Keratinocyte (primary cell): ENCODE results near the gene KIZ. TPM values are rescaled to one million over a fixed set of nuclear protein-coding genes. Genes with fewer than 3 reads are reported as not detected.

Experiments used
- DNase-seq: peaks from one replicate; pipeline ENCODE4 v3.0.0-alpha.2; 2011; ENCODE audit warnings: low read depth, missing footprints, low spot score
- FAIRE-seq: peaks from 2 replicates; lab custom pipeline; 2011; peaks lifted over from hg19 to GRCh38; lab: Jason Lieb, UNC
- H2AFZ ChIP-seq: 2 replicates; pipeline ENCODE4 v1.6.0; 2012; ENCODE audit warnings: low read length, control low read depth, inconsistent platforms; ENCODE audit not compliant: control insufficient read depth
- H3K27ac ChIP-seq: 2 replicates; pipeline ENCODE4 v1.5.1; 2011; ENCODE audit warnings: low read length; ENCODE audit not compliant: control insufficient read depth, insufficient read depth
- H3K27me3 ChIP-seq: 3 replicates; pipeline ENCODE4 v1.6.0; 2011; ENCODE audit warnings: low read length; ENCODE audit not compliant: control insufficient read depth, insufficient read depth; ENCODE audit errors: extremely low read depth
- H3K36me3 ChIP-seq, 2 experiments: 2 replicates in 1 of 2; 3 replicates in 1 of 2; pipeline ENCODE4 v1.5.1; 2011; ENCODE audit warnings: low read length in 2 of 2, mild to moderate bottlenecking in 1 of 2; ENCODE audit not compliant: control insufficient read depth in 2 of 2, insufficient read depth in 2 of 2; ENCODE audit errors: extremely low read depth in 1 of 2
- H3K4me1 ChIP-seq: 3 replicates; pipeline ENCODE4 v1.5.1; 2011; ENCODE audit warnings: low read length; ENCODE audit not compliant: control insufficient read depth, insufficient read depth; ENCODE audit errors: extremely low read depth
- H3K4me2 ChIP-seq: 3 replicates; pipeline ENCODE4 v1.6.0; 2011; ENCODE audit warnings: low read depth, low read length; ENCODE audit not compliant: control insufficient read depth, insufficient read depth; ENCODE audit errors: extremely low read depth
- H3K4me3 ChIP-seq, 3 experiments: fragments of 200-600 bp in 1 of 3; sonication (generic) in 1 of 3; 2 replicates in 2 of 3; 3 replicates in 1 of 3; pipeline ENCODE4 v1.5.1; 2011 to 2016; ENCODE audit warnings: low read length in 3 of 3, mild to moderate bottlenecking in 3 of 3, control low read depth in 2 of 3, inconsistent platforms in 1 of 3, low read depth in 1 of 3, mixed read lengths in 1 of 3, mixed run types in 1 of 3, moderate library complexity in 1 of 3; ENCODE audit not compliant: control insufficient read depth in 2 of 3, insufficient read depth in 2 of 3; ENCODE audit errors: extremely low read depth in 1 of 3
- H3K79me2 ChIP-seq: 2 replicates; pipeline ENCODE4 v1.6.0; 2012; ENCODE audit warnings: low read length; ENCODE audit not compliant: control insufficient read depth, insufficient read depth
- H3K9ac ChIP-seq: 3 replicates; pipeline ENCODE4 v1.6.0; 2011; ENCODE audit warnings: low read length; ENCODE audit not compliant: control insufficient read depth, insufficient read depth; ENCODE audit errors: extremely low read depth
- H3K9me1 ChIP-seq: 3 replicates; pipeline ENCODE4 v1.6.0; 2011; ENCODE audit warnings: low read length; ENCODE audit not compliant: control insufficient read depth, insufficient read depth; ENCODE audit errors: extremely low read depth
- H3K9me3 ChIP-seq: 2 replicates; pipeline ENCODE4 v1.5.1; 2012; ENCODE audit warnings: low read depth, low read length; ENCODE audit not compliant: control insufficient read depth
- H4K20me1 ChIP-seq: 3 replicates; pipeline ENCODE4 v1.6.0; 2011; ENCODE audit warnings: low read length; ENCODE audit not compliant: control insufficient read depth, insufficient read depth; ENCODE audit errors: extremely low read depth
- EZH2 ChIP-seq: IDR thresholded peaks from one replicate; pipeline ENCODE4 v1.6.1; 2012; ENCODE audit warnings: inconsistent platforms, mild to moderate bottlenecking, low read length, moderate library complexity
- dilution Hi-C: fragments of 300-500 bp; cut with MboI; formaldehyde crosslinking; loops from one replicate; pipeline ENCODE4 v1.7.0; 2020; ENCODE audit warnings: low sequenced_read_pairs; ENCODE audit not compliant: extremely low pct_ligation_motif_present
- polyA plus RNA-seq, 5 experiments: library from polyadenylated mRNA; depleted of rRNA in 3 of 5; stranded (reverse) in 3 of 5; stranded (forward) in 1 of 5; unstranded in 1 of 5; fragments of >200 nt; gene quantifications; 1 replicate in 1 of 5; 2 replicates in 3 of 5; 3 replicates in 1 of 5; pipeline versions ENCODE4 v1.2.1 to v1.2.3, GENCODE V29; 2011 to 2012; ENCODE audit warnings: missing spikeins in 2 of 5, low read depth in 1 of 5, low replicate concordance in 1 of 5
- TF ChIP-seq, protein P1 (sequence below), 3 experiments: IDR thresholded peaks in 1 of 3; conservative IDR thresholded peaks in 1 of 3; optimal IDR thresholded peaks in 1 of 3; 2 replicates in 2 of 3; 3 replicates in 1 of 3; pipeline versions ENCODE3 to v1.5.1; 2011; ENCODE audit warnings: low read length in 3 of 3, mild to moderate bottlenecking in 3 of 3, moderate library complexity in 2 of 3, control low read depth in 1 of 3, inconsistent platforms in 1 of 3; ENCODE audit not compliant: insufficient read depth in 2 of 3; ENCODE audit errors: extremely low read depth in 1 of 3

The KIZ gene
- polyA plus RNA-seq, 1 donor (not counting 4 experiments of a cell fraction or from before 2014, with no cell fraction given): 21.3 TPM

GRCh38 chr20:21111416-21111815 lies 14.5 kb upstream of the KIZ start:
- TF ChIP-seq, protein P1, sequence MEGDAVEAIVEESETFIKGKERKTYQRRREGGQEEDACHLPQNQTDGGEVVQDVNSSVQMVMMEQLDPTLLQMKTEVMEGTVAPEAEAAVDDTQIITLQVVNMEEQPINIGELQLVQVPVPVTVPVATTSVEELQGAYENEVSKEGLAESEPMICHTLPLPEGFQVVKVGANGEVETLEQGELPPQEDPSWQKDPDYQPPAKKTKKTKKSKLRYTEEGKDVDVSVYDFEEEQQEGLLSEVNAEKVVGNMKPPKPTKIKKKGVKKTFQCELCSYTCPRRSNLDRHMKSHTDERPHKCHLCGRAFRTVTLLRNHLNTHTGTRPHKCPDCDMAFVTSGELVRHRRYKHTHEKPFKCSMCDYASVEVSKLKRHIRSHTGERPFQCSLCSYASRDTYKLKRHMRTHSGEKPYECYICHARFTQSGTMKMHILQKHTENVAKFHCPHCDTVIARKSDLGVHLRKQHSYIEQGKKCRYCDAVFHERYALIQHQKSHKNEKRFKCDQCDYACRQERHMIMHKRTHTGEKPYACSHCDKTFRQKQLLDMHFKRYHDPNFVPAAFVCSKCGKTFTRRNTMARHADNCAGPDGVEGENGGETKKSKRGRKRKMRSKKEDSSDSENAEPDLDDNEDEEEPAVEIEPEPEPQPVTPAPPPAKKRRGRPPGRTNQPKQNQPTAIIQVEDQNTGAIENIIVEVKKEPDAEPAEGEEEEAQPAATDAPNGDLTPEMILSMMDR (optimal IDR thresholded peaks at IDR 0.05 in 1 of 3, IDR thresholded peaks at IDR 0.05 in 1 of 3, conservative IDR thresholded peaks at IDR 0.05 in 1 of 3; ENCODE audit: extremely low read depth in 1 of 3, insufficient read depth in 2 of 3, low read length in 3 of 3): no peak
- no peak for TF ChIP-seq EZH2
- no peaks in the 10 kb centered on the region for H3K9me3 ChIP-seq
- H3K79me2 ChIP-seq: no peaks in the 10 kb centered on the region
- FAIRE-seq (no peak), DNase-seq (no peak)
- H3K4me3 ChIP-seq: no peak overlapping the region
- no peaks in the 10 kb centered on the region for H3K36me3 ChIP-seq
- no peaks in the 10 kb centered on the region for H3K4me1 ChIP-seq
- H3K27ac ChIP-seq: no peak overlapping the region
- dilution Hi-C loops: no loop called here
- no peak overlapping the region for H2AFZ ChIP-seq
- H3K4me2 ChIP-seq: no peak overlapping the region
- no peaks in the 10 kb centered on the region for H3K9me1 ChIP-seq
- H3K27me3 ChIP-seq: peaks cover 28% of the 10 kb centered on the region
- no peaks in the 10 kb centered on the region for H4K20me1 ChIP-seq
- no peak overlapping the region for H3K9ac ChIP-seq

- Histone ChIP-seq H3K4me2 (no peak overlapping the region), H3K4me3 (no peak overlapping the region), H3K27me3 (peaks cover 15% of the 10 kb centered on the region), H3K4me1 (no peaks in the 10 kb centered on the region), H3K9ac (no peak overlapping the region), H4K20me1 (no peaks in the 10 kb centered on the region), H3K9me1 (no peaks in the 10 kb centered on the region), H3K36me3 (no peaks in the 10 kb centered on the region), H2AFZ (no peak overlapping the region), H3K79me2 (no peaks in the 10 kb centered on the region), H3K9me3 (no peaks in the 10 kb centered on the region), H3K27ac (no peak overlapping the region)
- DNase-seq: no peak
- FAIRE-seq: no peak
- dilution Hi-C loops: no loop called here
- no peak for TF ChIP-seq EZH2
- TF ChIP-seq, protein P1 (optimal IDR thresholded peaks at IDR 0.05 in 1 of 3, IDR thresholded peaks at IDR 0.05 in 1 of 3, conservative IDR thresholded peaks at IDR 0.05 in 1 of 3; ENCODE audit: extremely low read depth in 1 of 3, insufficient read depth in 2 of 3, low read length in 3 of 3): no peak
Observed at GRCh38 chr20:21113697-21114096, 12.2 kb upstream of the KIZ start.
